IPS DF 6.9 (cell line): Measurements from ENCODE around the gene STK17A.
"Not testable (repeated sequence)": the region's sequence is repeated elsewhere in the genome, so short reads cannot be mapped to it uniquely, and the experiment has no call there.

Experiments
- DNase-seq: peaks from one replicate; pipeline ENCODE4 v3.0.0-alpha.2; 2013; ENCODE audit warnings: low read depth, low spot score
- H3K27ac ChIP-seq: one replicate; pipeline ENCODE4 v1.5.1; 2013; ENCODE audit warnings: low read length, control low read depth
- H3K27me3 ChIP-seq: 2 replicates; pipeline ENCODE4 v1.6.1; 2013; ENCODE audit warnings: mild to moderate bottlenecking, low read length; ENCODE audit not compliant: control insufficient read depth, insufficient read depth
- H3K36me3 ChIP-seq: 2 replicates; pipeline ENCODE4 v1.6.1; 2013; ENCODE audit warnings: low read length; ENCODE audit not compliant: control insufficient read depth, insufficient read depth
- H3K4me1 ChIP-seq: 2 replicates; pipeline ENCODE4 v1.6.1; 2013; ENCODE audit warnings: low read length; ENCODE audit not compliant: control insufficient read depth, insufficient read depth
- H3K4me3 ChIP-seq: 2 replicates; pipeline ENCODE4 v1.5.1; 2013; ENCODE audit warnings: mild to moderate bottlenecking, low read length
- H3K9me3 ChIP-seq: 2 replicates; pipeline ENCODE4 v1.6.1; 2013; ENCODE audit warnings: low read length, inconsistent platforms; ENCODE audit not compliant: control insufficient read depth, insufficient read depth
- WGBS: extraction: QIAGEN DNeasy Blood & Tissue Kit; methylation state at CpG from one replicate; pipeline ENCODE4 v1.1.7; 2013; ENCODE audit warnings: mixed read lengths, missing lambda C conversion rate; ENCODE audit not compliant: insufficient read length, insufficient coverage; 5-methylcytosine and 5-hydroxymethylcytosine counted together

Gene STK17A

DNA sequence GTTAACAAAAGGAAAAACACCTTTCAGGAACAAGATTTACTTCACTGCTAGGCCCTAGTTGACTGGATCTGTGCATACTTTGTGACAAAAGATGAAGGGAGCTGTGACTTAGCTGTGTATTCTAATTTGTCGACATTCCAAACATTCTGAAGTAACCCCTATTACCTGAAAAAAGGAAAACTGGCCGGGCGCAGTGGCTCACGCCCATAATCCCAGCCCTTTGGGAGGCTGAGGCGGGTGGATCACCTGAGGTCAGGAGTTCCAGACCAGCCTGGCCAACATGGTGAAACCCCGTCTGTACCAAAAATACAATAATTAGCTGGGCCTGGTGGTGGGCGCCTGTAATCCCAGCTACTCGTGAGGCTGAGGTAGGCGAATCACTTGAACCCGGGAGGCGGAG lies 1.8 kb downstream of the STK17A start:
- H3K4me1 ChIP-seq, H3K4me3 ChIP-seq, H3K27me3 ChIP-seq, H3K9me3 ChIP-seq, DNase-seq, H3K36me3 ChIP-seq, H3K27ac ChIP-seq: not testable (repeated sequence)
- no CpG with 5 or more reads among the region's 11 CpGs for WGBS

DNA sequence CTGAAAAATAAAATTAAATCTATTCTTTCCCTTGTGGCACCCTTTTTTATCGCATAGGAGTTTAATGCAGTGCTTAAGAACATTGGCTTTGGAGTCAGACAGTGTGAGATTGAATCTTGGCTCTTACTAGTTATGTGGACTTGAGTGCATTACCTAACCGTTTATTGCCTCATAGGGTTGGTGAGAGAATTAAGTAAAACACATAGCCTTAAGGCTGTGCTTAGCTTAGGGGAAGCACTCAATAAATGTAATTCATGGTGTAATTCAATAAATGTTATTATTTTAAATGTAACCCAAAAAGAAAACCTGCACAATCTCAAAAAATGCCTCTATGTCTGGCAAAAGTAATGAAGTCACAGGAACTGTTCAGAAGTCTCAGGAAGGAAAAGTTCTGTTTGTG lies 2.7 kb downstream of the STK17A start:
- Histone ChIP-seq H3K27ac (no peak overlapping the region), H3K9me3 (no peaks in the 10 kb centered on the region), H3K4me3 (no peak overlapping the region), H3K36me3 (no peaks in the 10 kb centered on the region), H3K27me3 (no peaks in the 10 kb centered on the region; the same call in 1 of the 2 replicates), H3K4me1 (peaks cover 7% of the 10 kb centered on the region; the same call in 1 of the 2 replicates)
- no peak for DNase-seq
- no CpG with 5 or more reads among the region's 2 CpGs for WGBS

DNA sequence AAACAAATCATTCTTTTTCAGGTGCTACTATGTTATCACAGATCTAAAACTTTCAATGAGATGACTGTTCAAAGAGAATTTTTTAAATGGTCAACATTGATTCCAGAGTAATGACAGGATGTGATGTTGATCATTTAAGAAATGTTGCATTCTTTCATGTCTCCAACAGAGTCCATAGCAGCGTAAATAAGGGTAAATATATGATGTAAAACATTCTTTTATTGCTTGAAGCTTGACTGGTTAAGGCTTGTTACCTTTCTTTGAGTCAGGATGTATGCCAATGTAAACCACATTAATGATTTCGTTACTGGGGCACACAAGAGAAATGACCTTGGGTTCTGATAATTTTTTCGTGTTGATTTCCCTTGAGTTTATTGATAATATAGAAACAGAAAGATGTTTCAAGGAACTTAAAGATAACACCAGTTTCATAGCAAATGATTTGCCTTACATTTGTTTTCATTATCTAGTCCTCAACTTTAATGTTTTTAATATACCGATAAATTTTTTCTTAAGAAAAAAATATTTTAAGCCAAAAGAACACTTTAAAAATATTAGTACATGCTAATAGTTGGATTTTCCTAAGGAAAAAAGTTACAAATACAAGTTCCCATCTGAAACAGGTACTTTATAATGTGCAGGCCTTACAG lies 3.5 kb downstream of the STK17A start:
- no CpG with 5 or more reads among the region's 4 CpGs for WGBS
- no peaks in the 10 kb centered on the region; the same call in 1 of the 2 replicates for H3K27me3 ChIP-seq
- no peak overlapping the region for H3K27ac ChIP-seq
- H3K9me3 ChIP-seq: no peaks in the 10 kb centered on the region
- H3K4me3 ChIP-seq: no peak overlapping the region
- peaks cover 7% of the 10 kb centered on the region; the same call in 1 of the 2 replicates for H3K4me1 ChIP-seq
- no peaks in the 10 kb centered on the region for H3K36me3 ChIP-seq
- DNase-seq: no peak

DNA sequence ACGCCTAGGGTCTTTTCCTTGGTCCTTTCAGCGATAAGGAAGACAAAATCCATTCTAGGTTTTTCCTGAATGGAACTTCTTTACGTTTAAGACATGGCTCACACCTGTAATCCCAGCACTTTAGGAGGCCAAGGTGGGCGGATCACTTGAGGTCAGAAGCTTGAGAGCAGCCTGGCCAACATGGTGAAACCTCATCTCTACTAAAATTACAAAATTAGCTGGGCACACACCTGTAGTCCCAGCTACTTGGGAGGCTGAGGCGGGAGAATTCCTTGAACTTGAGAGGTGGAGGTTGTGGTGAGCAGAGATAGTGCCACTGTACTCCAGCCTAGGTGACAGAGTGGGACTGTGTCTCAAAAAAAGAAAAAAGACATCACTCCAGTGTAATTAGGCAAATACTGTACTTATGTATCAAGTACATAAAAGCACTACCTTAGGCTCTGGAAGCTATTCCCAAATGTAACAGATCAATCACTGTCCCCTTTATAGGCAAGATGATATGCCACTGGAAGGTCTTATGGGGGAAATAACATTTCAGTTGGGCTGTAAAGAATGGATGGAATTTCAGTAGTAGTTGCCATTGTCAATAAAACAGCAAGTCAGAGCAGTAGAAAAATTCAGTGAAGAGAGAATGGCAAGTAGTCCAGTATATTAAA lies 5.7 kb downstream of the STK17A start:
- no peak overlapping the region for H3K4me3 ChIP-seq
- H3K27ac ChIP-seq: no peak overlapping the region
- DNase-seq: no peak
- H3K36me3 ChIP-seq: no peaks in the 10 kb centered on the region
- H3K9me3 ChIP-seq: no peaks in the 10 kb centered on the region
- H3K4me1 ChIP-seq: peaks cover 4% of the 10 kb centered on the region; the same call in 1 of the 2 replicates
- no CpG with 5 or more reads among the region's 5 CpGs for WGBS
- no peaks in the 10 kb centered on the region; the same call in 1 of the 2 replicates for H3K27me3 ChIP-seq

DNA sequence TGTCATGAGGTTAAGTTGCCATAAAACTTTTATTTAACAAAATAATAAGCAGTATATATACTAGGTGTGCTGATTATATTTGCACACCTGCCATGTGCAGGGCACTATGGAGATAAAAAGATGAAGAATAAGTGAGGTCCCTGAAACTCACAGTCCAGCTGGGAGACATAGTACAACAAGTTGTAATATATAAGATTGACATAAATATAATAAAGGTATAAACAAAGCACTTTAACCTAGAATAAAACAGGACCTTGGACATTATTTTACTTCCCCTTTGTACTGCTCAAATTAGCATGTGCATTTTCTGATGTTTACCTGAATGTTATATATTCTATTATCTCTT lies 6.2 kb downstream of the STK17A start:
- no peak overlapping the region for H3K27ac ChIP-seq
- peaks cover 4% of the 10 kb centered on the region; the same call in 1 of the 2 replicates for H3K4me1 ChIP-seq
- no peak for DNase-seq
- H3K4me3 ChIP-seq: no peak overlapping the region
- no peaks in the 10 kb centered on the region for H3K36me3 ChIP-seq
- no peaks in the 10 kb centered on the region for H3K9me3 ChIP-seq
- H3K27me3 ChIP-seq: no peaks in the 10 kb centered on the region; the same call in 1 of the 2 replicates

DNA sequence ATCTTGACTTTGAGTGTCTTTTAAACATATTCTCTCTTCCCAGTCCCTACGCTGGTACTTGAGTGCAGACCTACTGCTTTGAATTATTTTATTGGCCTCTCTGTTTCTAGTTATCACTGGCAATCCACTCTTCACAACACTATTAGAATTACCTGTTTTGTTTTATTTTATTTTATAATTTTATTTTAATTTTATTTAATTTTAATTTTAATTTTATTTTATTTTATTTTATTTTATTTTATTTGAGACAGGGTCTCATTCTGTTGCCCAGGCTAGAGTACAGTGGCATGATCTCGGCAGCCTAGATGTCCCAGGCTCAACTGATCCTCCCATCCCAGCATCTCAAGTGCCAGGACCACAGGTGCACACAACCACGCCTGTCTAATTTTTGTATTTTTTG lies 6.8 kb downstream of the STK17A start:
- H3K27ac ChIP-seq: no peak overlapping the region
- DNase-seq: no peak
- no peaks in the 10 kb centered on the region for H3K9me3 ChIP-seq
- H3K27me3 ChIP-seq: no peaks in the 10 kb centered on the region
- 0 out of 2 replicates have a peak, but pooled peaks cover under 1% of the 10 kb centered on the region for H3K4me1 ChIP-seq
- no peak overlapping the region for H3K4me3 ChIP-seq
- no CpG with 5 or more reads among the region's 3 CpGs for WGBS
- no peaks in the 10 kb centered on the region for H3K36me3 ChIP-seq

DNA sequence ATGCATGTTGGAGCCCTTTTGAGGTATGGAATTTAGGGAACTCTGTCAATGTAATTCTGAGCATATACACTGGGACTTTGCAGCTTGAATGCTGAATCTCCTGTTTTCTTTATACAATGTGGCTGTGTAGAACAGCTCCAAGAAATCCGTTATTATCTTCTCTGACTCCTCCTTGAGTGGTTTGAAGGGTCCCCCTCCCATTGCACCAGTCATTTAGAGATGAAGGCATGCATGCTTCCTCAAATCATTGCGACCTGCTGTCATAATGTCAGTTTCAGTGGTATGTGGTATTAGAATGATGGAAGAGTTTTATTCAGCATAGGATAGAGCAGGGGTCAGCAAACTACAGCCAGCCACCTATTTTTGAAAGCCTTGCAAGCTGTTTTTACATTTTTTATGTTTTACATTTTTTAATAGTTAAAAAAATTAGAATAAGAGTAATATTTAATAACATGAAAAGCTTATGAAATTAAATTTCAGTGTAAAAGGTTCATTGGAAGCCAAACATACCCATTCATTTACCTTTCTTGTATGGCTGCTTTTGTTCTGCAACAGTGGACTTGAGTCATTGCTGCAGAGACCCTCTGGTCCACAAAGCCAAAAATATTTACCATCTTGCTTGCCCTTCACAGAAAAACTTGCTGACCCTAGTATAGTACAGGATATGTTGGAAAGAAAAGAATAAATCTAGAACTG lies 8.1 kb downstream of the STK17A start:
- DNase-seq: no peak
- Histone ChIP-seq H3K4me3 (no peak overlapping the region), H3K4me1 (no peaks in the 10 kb centered on the region), H3K27ac (no peak overlapping the region), H3K36me3 (no peaks in the 10 kb centered on the region), H3K9me3 (no peaks in the 10 kb centered on the region), H3K27me3 (no peaks in the 10 kb centered on the region)
- WGBS: no CpG with 5 or more reads among the region's 2 CpGs

DNA sequence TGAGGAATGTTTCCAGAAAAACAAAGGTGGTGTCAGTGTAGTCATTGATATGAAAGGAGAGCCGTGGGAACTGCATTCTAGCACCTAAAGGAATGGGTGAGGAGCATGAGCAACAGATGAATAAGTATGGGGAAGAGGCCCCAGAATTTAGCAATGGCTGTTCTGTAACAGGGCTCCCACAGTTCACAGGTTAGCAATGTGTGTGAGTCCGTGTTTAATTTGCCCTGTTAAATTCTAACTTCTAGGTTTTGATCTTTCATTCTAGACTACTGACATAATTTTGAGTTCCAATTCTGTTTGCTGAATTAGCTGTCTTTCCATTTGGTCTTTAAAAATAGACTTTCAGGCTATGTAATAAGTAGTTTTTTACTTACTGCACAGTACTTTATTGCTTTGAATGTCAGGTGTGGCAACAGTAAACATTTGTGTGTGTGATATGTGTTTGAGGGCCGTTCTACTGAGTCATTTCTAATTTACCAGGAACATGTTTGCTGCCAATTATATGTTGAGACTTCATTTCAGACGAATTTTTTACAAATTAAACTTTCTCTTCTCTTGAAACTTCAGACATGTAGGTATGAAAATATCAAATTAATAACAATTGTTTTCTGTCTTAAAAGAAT lies 8.8 kb downstream of the STK17A start:
- Histone ChIP-seq H3K36me3 (no peaks in the 10 kb centered on the region), H3K27me3 (no peaks in the 10 kb centered on the region), H3K4me1 (no peaks in the 10 kb centered on the region), H3K4me3 (no peak overlapping the region), H3K27ac (no peak overlapping the region), H3K9me3 (no peaks in the 10 kb centered on the region)
- DNase-seq: no peak
- no CpG with 5 or more reads among the region's 4 CpGs for WGBS

DNA sequence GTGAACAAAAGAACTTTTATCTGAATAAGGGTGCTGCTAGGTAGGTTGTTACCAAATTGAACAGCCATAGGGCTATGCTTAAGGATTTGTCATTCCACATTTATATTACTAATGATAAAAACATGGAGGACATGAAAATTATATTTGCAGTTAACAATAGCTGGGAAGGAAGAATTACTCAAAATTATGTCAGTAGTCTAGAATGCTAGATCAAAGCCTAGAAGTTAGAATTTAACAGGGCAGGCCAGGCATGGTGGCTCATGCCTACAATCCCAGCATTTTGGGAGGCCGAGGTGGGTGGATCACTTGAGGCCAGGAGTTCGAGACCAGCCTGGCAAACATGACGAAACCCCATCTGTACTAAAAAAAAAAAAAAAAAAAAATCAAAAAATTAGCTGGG lies 9.4 kb downstream of the STK17A start:
- WGBS: no CpG with 5 or more reads among the region's 3 CpGs
- no peak for DNase-seq
- Histone ChIP-seq H3K4me3 (no peak overlapping the region), H3K4me1 (no peaks in the 10 kb centered on the region), H3K36me3 (no peaks in the 10 kb centered on the region), H3K27ac (no peak overlapping the region), H3K27me3 (no peaks in the 10 kb centered on the region), H3K9me3 (no peaks in the 10 kb centered on the region)

DNA sequence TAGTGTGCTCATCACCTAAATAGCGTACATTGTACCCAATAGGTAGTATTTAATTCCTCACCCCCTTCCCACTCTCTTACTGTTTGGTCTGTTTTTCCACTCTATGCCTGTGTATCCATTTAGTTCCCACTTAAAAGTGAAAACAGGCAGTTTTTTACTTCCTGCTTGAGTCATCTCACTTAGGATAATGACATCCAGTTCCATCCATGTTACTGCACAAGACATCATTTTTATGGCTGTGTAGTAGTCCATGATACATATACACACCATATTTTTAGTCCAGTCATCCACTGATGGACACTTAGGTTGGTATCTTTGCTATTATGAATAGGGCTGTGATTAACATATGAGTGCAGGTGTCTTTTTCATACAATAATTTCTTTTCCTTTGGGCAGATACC lies 10.1 kb downstream of the STK17A start:
- Histone ChIP-seq H3K27me3 (no peaks in the 10 kb centered on the region), H3K9me3 (no peaks in the 10 kb centered on the region), H3K36me3 (no peaks in the 10 kb centered on the region), H3K4me3 (no peak overlapping the region), H3K27ac (no peak overlapping the region), H3K4me1 (no peaks in the 10 kb centered on the region)
- no peak for DNase-seq
- no CpG with 5 or more reads among the region's 1 CpG for WGBS
